ENCODE results near the gene ANGPTL7.

- TF ChIP-seq CTCF (conservative IDR thresholded peaks at IDR 0.05) (no peak), ZFX (IDR thresholded peaks at IDR 0.05) (no peak)
Measured at GRCh38 chr1:11145741-11146140, 43.4 kb upstream of the ANGPTL7 start.

Measured in C4-2B (cell line).